GDM1 (cell line): ENCODE measurements around the gene C14orf132.

ENCODE experiments used
- DNase-seq: peaks from one replicate; lab custom pipeline; 2025; lab: John Stamatoyannopoulos, UW

The C14orf132 gene

DNA sequence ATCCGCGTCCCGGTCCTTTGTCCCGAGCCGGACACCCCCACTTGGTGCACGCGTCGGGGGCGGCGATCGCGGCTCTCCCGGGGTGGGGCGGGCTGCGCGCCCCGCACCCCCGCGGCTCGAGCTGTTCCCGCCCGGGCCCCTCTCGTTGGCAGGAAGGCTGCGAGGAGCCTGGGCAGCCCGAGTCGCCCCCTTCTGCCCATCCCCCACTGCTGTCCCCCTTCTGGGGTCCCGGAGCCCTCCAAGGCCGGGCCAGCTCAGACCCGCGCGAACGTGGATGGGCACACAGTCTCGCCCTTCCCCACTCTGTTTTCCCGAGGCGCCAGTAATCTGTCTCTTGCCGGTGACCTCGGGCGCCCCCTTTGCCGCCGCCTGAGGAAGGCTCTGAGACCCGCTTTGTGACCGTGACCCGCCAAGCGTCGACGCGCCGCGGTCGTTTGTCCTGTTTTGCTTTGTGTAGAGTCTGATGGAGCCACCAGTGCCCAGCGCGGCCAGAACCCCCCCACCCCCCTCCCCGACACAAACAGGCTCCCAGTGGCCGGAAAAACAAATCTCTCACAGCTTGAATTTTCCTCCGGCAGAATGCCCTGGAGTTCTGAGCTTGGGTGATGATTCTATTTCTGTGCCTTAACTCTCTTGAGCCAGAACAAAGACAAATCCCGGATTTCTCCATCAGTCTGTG, 610 bp downstream of the C14orf132 start:
- DNase-seq = no peak

- no peak for DNase-seq
Measured at GRCh38 chr14:96040828-96041371, 1.7 kb downstream of the C14orf132 start.

- DNase-seq = no peak
Measured at GRCh38 chr14:96042248-96042930, 3.2 kb downstream of the C14orf132 start.

DNA sequence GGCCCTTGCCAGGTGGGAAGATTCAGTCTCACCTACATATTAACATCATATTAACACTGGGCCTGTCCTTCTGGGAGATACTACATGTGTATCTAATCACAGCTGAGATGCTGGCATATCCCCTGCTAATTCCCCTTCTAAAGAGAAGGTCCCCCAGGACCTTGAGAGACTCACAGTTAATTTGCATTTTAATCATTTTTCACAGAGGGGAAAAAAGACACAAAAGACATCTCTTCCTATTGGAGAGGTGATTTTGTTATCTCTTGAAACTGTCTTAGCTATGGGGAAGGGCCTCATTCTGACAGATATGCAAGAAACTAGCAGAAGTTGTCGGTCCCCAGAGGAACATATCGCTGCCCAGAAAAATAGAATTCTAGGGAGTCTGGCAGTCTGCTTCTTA, 7.5 kb downstream of the C14orf132 start:
- DNase-seq = no peak

- no peak for DNase-seq
Measured at GRCh38 chr14:96047101-96047500, 7.9 kb downstream of the C14orf132 start.

GRCh38 chr14:96049932-96050331, 10.8 kb downstream of the C14orf132 start:
- DNase-seq = no peak

GRCh38 chr14:96050482-96050881, 11.3 kb downstream of the C14orf132 start:
- DNase-seq = no peak

GRCh38 chr14:96051231-96051630, 12.1 kb downstream of the C14orf132 start:
- no peak for DNase-seq

DNA sequence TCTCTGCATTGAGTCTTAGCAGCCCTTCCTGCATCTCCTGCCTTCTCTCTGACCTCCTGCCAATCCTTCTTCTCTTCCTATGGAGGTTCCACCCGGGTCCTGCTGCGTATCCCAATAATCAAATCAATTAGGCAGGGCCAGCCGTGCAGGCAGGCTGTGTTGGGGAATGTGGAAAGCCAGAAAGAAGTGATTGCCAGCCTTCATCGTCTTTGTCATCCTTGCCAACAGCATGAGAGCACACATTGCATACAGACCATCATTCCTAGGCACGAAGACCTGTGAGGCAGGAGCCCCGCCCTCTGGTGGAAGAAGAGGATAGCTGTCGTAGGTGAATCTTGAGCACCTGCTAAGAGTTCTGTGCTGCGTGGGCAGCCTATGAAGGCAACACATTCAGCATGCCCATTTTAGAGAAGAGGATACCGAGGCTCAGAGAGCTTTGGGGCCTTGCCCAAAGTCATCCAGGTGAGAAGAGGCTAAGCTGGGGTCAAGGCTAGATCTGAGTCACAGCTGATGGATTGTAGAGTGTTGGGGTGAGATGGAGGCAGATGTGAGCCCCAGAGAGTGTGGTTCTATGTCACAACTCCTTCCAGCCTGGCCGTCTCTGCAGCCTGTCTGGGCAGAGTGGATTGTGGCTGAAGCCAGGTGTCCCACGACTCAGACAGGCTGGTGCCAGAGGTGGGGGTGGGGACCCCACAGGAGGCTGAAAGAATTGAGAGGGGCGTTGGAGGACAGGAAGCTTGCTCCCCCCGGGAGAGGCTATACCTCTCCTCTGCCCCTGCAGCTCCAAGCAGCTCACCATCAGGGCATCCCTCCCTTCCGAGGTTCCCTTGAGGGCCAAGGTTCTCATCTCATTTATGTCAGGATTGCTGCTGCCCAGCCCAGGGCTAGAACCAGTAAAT, 12.7 kb downstream of the C14orf132 start:
- DNase-seq = no peak

DNA sequence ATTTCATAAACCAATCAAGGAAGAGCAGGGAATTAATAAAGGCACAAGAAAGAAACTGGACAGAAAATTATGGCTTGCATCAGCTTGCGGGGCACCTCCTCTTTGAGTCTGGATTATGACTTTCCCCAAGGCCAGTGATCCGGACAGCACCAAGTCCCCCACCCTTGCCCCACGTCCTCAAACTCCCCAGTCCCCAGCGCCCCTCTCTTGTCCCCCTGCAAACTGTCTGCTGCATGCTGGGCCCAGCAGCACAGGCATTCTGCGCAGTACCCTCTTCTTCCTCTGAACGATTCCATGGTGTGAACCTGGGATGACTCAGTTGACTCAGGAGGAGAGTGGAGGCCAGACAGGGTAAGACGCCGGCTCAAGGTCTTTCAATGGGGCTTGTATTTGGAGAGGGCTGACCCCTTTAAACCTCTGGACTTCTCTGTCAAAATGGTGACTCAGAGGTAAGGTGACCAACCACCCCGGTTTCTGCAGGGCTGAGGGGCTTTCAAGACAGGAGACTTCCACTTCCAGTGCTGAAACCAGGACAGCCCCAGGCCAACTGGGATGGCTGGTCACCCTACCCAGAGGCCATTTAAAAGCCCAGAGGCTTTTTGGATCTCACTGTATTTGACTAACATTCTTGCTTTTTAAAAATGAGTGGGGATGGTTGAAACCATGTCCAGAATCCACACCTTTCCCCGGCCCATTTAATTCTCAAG, 13.5 kb downstream of the C14orf132 start:
- no peak for DNase-seq

GRCh38 chr14:96053248-96053599, 14.1 kb downstream of the C14orf132 start:
- no peak for DNase-seq

- DNase-seq = no peak
Measured at GRCh38 chr14:96053600-96054381, 14.6 kb downstream of the C14orf132 start.

GRCh38 chr14:96054661-96055060, 15.5 kb downstream of the C14orf132 start:
- no peak for DNase-seq

DNA sequence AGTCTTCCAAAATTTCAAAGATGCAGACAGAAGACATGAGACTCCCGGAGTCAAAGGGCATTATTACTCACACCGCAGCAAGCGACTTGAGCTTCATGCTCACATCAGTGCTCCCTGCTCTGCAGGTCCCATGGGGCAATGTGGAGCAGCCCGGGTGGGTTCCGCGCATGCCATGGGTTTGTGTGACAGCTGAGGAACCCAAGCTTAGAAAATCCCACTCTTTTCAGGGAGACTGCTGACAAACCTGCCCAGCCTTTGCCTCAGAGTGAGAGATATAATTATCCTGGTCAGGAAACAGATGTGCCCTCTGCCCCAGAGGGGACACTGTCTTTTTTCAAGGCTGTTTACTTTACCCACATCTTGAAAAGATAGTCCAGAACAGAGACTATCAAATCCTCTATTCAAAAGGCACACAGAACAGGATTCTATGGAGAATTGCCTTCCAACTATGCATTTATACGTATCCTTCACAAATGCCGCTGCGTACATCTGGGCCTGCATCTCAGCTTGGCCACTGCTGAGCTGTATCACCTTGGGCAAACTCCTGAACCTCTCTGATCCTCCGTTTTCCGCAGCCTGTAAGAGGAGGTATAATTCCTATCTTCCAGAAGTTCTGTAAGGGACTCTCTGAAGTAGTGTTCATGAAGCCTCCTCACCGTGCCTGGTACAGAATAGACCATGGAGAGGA, 16.0 kb downstream of the C14orf132 start:
- DNase-seq = no peak

DNA sequence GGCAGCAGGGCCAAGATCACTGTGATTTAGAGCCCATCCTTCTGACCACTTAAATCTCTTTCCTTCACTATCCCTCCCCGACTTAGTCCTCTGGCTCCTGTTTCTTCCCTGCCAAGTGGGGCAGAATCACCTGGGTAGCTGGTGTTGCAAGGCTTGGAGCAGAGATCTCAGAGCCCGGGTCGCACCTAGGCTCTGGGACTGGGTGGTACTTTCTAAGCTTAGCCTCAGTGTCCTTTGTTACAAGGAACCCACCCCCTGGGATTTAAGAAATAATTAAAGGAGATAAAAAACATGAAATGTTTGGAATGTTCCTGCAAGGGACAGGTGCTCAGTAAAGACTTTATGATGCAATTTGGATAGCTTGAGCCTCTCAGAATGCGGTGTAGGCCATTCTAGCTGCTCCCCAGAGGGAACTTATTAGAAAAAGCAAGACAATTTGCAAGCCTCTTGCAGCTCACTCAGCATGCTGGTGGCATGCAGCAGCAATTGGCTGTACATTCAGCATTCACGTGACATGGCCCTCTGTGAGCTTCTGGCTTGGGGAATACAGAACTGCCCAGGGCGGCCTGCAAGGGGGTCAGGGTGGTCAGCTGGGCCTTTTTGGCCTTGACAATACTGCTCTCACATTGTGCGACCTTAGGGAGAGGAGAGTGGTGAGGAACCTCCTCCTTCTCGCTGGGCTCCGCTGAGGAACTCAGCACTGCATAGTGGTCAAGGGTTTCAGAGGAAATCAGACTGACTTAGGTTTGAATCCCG, 16.8 kb downstream of the C14orf132 start:
- DNase-seq = no peak

- no peak for DNase-seq
Measured at GRCh38 chr14:96056509-96057422, 17.6 kb downstream of the C14orf132 start.

- no peak for DNase-seq
Measured at GRCh38 chr14:96057738-96058137, 18.6 kb downstream of the C14orf132 start.

DNA sequence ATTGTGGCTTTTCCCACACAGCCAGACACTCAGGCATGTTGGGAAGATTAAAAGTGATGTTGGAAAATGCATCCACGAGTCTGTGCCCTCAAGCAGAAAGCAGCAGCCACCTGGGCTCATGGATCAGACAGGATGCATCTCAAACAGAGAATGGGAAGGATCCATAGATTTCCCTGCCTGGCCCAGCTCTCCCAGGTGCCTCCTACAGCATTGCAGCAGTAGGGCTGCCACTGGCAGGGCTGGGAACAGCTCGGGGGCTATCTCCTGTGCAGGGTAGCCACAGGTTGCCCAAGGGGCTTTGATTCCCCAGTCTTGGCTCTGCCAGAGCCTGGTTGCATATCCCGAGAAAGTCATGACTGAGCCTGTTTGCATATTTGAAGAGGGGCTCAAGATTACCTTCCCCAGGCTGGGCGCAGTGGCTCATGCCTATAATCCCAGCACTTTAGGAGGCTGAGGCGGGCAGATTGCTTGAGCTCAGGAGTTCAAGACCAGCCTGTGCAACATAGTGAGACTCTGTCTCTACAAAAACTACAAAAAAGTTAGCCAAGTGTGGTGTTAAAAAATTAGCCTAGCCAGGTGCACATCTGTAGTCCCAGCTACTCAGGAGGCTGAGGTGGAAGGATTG, 19.5 kb downstream of the C14orf132 start:
- no peak for DNase-seq
